GM12874 (cell line): Measurements from ENCODE around the gene CYTH3.

ENCODE experiments used
- TF ChIP-seq, protein P1 (sequence below): IDR thresholded peaks from 2 replicates; pipeline ENCODE4 v1.5.1; 2011; ENCODE audit warnings: low read depth, mild to moderate bottlenecking, control low read depth, low read length, moderate library complexity; ENCODE audit not compliant: insufficient read depth

CYTH3 gene

DNA sequence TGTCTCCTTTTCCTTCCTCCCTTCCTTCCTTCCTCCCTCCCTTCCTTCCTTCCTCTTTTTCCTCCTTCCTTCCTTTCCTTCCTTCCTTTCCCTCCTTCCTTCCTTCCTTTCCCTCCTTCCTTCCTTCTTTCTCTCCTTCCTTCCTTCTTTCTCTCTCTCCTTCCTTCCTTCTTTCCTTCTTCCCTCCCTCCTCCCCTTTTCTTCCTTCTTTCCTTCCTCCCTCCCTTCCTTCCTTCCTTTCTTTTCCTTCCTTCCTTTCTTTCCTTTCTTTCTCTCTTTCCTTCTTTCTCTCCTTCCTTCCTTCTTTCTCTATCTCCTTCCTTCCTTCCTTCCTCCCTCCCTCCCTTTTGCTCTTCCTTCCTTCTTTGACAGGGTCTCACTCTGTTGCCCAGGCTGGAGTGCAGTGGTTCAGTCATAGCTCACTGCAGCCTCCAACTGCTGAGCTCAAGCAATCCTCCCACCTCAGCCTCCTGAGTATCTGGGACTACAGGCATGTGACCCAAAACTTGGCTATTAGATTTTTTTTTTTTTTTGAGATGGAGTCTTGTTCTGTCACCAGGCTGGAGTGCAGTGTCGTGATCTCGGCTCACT lies 15.9 kb upstream of the CYTH3 start:
- TF ChIP-seq, protein P1, sequence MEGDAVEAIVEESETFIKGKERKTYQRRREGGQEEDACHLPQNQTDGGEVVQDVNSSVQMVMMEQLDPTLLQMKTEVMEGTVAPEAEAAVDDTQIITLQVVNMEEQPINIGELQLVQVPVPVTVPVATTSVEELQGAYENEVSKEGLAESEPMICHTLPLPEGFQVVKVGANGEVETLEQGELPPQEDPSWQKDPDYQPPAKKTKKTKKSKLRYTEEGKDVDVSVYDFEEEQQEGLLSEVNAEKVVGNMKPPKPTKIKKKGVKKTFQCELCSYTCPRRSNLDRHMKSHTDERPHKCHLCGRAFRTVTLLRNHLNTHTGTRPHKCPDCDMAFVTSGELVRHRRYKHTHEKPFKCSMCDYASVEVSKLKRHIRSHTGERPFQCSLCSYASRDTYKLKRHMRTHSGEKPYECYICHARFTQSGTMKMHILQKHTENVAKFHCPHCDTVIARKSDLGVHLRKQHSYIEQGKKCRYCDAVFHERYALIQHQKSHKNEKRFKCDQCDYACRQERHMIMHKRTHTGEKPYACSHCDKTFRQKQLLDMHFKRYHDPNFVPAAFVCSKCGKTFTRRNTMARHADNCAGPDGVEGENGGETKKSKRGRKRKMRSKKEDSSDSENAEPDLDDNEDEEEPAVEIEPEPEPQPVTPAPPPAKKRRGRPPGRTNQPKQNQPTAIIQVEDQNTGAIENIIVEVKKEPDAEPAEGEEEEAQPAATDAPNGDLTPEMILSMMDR = no peak

DNA sequence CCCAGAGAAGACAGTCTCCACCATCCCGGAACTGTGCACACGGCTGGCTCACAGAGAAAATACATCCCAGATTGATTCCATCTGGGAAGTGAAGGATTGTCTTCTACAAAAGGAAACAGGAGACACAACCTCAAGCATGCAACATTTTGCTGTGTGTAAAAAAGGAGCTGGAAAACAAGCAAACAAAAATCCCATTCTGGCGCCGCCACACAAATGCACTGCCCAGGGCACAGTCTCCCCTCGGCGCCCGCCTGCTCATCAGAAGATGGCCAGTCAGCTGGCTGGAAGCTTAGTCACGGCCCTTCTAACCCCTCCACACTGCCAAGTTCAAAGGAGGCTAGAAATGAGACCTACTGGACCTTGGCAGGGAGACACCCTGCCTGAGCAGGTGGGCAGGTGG lies 14.1 kb upstream of the CYTH3 start:
- TF ChIP-seq, protein P1 = no peak

DNA sequence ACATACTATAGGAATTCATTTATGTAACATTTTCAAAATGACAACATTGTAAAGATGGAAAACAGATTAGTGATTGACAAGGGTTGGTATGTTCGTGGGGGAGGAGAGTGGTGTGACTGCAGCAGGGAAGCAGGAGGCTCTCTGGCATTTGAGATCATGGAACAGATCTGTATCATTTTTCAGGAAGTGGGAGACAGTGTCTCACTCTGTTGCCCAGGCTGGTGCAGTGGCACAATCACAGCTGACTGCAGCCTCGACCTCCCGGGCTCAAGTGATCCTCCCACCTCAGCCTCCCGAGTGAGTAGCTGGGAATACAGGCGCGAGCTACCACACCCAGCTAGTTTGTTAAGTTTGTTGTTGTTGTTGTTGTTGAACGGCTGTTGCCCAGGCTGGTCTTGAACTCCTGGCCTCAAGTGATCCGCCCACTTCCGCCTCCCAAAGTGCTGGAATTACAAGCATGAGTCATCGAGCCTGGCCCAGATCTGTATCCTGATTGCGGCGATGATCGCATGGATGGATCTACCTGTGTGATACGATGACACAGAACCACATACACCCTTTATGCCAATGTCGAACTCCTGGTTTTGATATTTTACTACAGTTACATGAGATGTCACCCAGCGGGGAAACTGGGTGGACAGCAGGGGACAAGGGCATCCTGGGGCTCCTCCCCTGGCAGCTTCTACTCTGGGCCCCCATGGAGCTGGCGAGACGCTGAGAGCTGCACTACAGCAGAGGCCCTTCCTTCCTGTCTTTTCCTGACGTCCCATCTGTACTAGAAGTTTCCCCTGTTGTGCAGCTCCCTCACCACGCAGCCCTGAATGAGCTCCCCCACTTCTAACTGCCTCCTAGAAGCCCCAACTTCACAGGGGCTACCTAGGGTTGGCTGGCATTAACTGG lies 12.3 kb upstream of the CYTH3 start:
- TF ChIP-seq, protein P1 = no peak

DNA sequence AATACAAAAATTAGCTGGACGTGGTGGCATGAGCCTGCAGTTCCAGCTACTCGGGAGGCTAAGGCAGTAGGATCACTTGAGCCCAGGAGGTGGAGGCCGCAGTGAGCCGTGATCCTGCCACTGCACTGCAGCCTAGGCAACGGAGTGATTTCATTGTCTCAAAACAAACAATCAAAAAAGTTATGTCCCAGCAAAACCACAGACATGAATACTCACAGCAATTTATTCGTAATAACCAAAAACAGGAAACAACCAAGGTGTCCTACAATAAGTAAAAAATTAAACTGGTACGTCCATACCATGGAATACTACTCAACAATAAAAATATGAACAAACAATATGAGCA lies 11.6 kb upstream of the CYTH3 start:
- TF ChIP-seq, protein P1 = no peak

DNA sequence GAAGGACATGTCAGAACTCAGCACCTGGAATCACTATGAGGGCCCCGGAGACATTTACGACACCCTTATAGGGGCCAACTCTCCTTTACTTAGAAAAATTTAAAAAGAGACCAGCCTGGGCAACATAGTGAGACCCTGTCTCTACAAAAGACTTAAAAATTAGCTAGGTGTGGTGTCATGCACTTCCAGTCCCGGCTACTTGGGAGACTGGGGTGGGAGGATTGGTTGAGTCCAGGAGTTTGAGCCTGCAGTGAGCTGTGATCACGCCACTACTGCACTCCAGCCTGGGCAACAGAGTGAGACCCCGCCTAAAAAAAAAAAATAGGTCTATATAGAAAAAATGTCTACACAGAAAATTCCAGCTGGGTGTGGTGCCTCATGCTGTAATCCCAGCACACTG lies 7.5 kb upstream of the CYTH3 start:
- TF ChIP-seq, protein P1 = no peak

DNA sequence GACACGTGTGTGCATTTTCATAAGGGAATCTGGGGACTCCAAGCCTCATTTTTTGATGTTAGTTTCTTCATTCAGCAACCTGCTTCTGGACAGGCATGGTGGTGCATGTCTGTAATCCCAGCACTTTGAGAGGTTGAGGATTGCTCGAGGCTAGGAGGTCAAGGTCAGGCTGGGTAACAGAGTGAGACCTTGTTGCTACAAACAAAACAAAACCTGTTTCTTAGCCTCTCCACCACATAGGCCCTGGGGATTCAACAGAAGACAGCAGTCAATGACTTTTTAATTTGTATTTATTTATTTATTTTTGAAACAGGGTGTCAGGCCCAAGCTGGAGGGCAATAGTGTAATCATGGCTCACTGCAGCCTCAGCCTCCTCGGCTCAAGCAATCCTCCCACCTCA lies 6.9 kb upstream of the CYTH3 start:
- TF ChIP-seq, protein P1 = no peak

DNA sequence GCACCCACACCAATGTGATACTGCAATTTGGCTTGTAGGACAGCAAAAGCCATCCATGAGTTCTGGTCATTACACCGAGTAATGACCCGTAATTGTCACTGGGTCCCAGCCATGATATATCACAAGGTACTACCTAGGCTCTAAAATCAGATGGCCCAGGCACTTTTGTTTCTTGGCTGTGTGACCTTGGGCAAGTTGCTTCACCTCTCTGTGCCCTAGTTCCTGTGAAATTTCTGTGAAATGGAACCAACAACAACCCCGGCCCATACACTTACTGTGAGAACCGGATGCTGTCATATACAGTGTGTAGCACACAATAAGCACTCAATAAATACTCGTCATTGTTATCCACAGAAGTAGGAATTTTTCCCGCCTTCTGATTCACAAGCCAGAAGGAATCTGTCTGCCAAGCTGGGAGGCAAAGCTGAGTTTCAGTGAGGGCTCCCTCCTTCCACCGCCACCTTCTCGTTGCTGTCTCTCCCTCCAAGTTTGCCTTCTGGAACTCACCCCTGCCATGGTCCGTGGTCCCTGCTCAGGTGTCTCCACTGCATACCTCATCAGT lies 6.4 kb upstream of the CYTH3 start:
- TF ChIP-seq, protein P1 = no peak
